ENCODE measurements around the gene WDR33.
"Not testable (repeated sequence)": the region's sequence is repeated elsewhere in the genome, so short reads cannot be mapped to it uniquely, and the experiment has no call there.

The WDR33 gene

GRCh38 chr2:127759931-127760330 is 51.0 kb downstream of the WDR33 start:
- H3K27ac ChIP-seq: no peak overlapping the region
- no peaks in the 10 kb centered on the region for H3K4me1 ChIP-seq (ENCODE audit: control insufficient read depth in 1 of 2, insufficient read depth in 1 of 2, low read depth in 1 of 2, low read length in 1 of 2)
- TF ChIP-seq CTCF (IDR thresholded peaks at IDR 0.05): no peak
- H3K4me3 ChIP-seq (ENCODE audit: low read depth in 1 of 2, low read length in 1 of 2): no peak overlapping the region
- H3K9me3 ChIP-seq: no peaks in the 10 kb centered on the region
- H3K36me3 ChIP-seq: peaks cover 84% of the 10 kb centered on the region
- no peaks in the 10 kb centered on the region for H3K27me3 ChIP-seq

- no peaks in the 10 kb centered on the region for H3K27me3 ChIP-seq
Observed at GRCh38 chr2:127754186-127754585, 56.8 kb downstream of the WDR33 start.

GRCh38 chr2:127753374-127753773 is 57.6 kb downstream of the WDR33 start:
- Histone ChIP-seq H3K36me3 (peaks cover 28% of the 10 kb centered on the region), H3K27me3 (no peaks in the 10 kb centered on the region), H3K4me1 (ENCODE audit: control insufficient read depth in 1 of 2, insufficient read depth in 1 of 2, low read depth in 1 of 2, low read length in 1 of 2) (no peaks in the 10 kb centered on the region), H3K27ac (no peak overlapping the region), H3K9me3 (no peaks in the 10 kb centered on the region), H3K4me3 (ENCODE audit: low read depth in 1 of 2, low read length in 1 of 2) (no peak overlapping the region)
- no peak for TF ChIP-seq CTCF (IDR thresholded peaks at IDR 0.05)

More at GRCh38 chr2:127754186-127754585, 56.8 kb downstream of the WDR33 start:
- Histone ChIP-seq H3K36me3 (peaks cover 33% of the 10 kb centered on the region), H3K9me3 (no peaks in the 10 kb centered on the region), H3K4me3 (ENCODE audit: low read depth in 1 of 2, low read length in 1 of 2) (no peak overlapping the region), H3K27ac (no peak overlapping the region), H3K4me1 (ENCODE audit: control insufficient read depth in 1 of 2, insufficient read depth in 1 of 2, low read depth in 1 of 2, low read length in 1 of 2) (no peaks in the 10 kb centered on the region)
- no peak for TF ChIP-seq CTCF (IDR thresholded peaks at IDR 0.05)

GRCh38 chr2:127749537-127749936 is 61.4 kb downstream of the WDR33 start:
- peaks cover 33% of the 10 kb centered on the region for H3K36me3 ChIP-seq
- not testable (repeated sequence) for H3K4me3 ChIP-seq (ENCODE audit: low read depth in 1 of 2, low read length in 1 of 2); H3K9me3 ChIP-seq; H3K27ac ChIP-seq; H3K4me1 ChIP-seq (ENCODE audit: control insufficient read depth in 1 of 2, insufficient read depth in 1 of 2, low read depth in 1 of 2, low read length in 1 of 2); H3K27me3 ChIP-seq

- Histone ChIP-seq H3K27ac (no peak overlapping the region), H3K27me3 (no peaks in the 10 kb centered on the region), H3K4me1 (ENCODE audit: control insufficient read depth in 1 of 2, insufficient read depth in 1 of 2, low read depth in 1 of 2, low read length in 1 of 2) (no peaks in the 10 kb centered on the region), H3K9me3 (no peaks in the 10 kb centered on the region), H3K4me3 (ENCODE audit: low read depth in 1 of 2, low read length in 1 of 2) (no peak overlapping the region), H3K36me3 (peaks cover 42% of the 10 kb centered on the region)
- TF ChIP-seq CTCF (IDR thresholded peaks at IDR 0.05): no peak
Observed at GRCh38 chr2:127747621-127748020, 63.4 kb downstream of the WDR33 start.

GRCh38 chr2:127743477-127744026 is 67.4 kb downstream of the WDR33 start:
- Histone ChIP-seq H3K9me3 (no peaks in the 10 kb centered on the region), H3K4me1 (ENCODE audit: control insufficient read depth in 1 of 2, insufficient read depth in 1 of 2, low read depth in 1 of 2, low read length in 1 of 2) (no peaks in the 10 kb centered on the region), H3K27ac (no peak overlapping the region), H3K36me3 (peaks cover 42% of the 10 kb centered on the region), H3K4me3 (ENCODE audit: low read depth in 1 of 2, low read length in 1 of 2) (no peak overlapping the region), H3K27me3 (no peaks in the 10 kb centered on the region)
- no peak for TF ChIP-seq CTCF (IDR thresholded peaks at IDR 0.05)
